ENCODE results near the gene LDLRAD1.
"Not testable (repeated sequence)": the region's sequence is repeated elsewhere in the genome, so short reads cannot be mapped to it uniquely, and the experiment has no call there.

The LDLRAD1 gene

DNA sequence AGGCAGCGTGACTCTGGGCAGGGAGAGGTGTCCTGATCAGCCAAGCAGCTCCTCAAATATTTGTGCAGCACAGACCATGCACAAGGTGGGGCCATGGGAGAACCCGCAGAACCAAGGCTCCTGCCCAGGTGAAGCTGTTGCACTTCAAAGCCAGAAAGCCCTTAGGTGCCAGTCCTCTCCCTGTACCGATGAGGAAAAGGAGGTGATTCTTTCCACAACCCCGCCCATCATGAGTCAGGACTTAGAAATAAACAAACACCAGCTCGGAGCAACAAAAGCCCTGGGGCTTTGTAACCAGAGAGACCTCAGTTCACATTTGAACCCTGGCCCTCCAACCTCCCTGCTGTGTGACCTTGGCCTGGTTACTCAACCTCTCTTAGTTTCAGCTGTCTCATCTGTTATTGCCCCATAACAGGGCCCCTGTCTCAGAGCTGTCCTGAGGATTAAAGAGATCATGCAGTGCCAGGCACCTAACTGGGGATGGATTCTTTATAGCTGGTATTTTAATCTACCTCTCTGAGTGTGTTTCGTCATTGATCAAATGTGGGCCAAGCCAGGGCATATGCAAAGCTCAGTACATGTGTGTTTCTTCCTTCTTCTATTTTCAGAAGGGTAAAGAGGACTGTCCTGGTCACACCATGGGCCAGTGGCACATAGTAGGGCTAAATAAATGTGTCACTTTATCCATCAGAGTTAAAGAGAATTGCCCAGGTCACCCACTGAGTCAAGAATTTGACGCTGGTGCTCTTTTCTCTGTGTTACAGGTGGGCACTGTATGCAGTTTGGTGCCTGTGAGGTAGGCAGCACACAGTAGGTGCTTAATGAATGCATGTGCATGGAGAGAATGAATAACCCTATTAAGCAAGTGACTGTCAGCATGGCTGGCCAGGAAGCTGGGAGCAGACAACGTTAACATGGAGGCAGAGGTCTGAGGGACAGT lies 1.4 kb downstream of the LDLRAD1 start:
- no peak for DNase-seq

DNA sequence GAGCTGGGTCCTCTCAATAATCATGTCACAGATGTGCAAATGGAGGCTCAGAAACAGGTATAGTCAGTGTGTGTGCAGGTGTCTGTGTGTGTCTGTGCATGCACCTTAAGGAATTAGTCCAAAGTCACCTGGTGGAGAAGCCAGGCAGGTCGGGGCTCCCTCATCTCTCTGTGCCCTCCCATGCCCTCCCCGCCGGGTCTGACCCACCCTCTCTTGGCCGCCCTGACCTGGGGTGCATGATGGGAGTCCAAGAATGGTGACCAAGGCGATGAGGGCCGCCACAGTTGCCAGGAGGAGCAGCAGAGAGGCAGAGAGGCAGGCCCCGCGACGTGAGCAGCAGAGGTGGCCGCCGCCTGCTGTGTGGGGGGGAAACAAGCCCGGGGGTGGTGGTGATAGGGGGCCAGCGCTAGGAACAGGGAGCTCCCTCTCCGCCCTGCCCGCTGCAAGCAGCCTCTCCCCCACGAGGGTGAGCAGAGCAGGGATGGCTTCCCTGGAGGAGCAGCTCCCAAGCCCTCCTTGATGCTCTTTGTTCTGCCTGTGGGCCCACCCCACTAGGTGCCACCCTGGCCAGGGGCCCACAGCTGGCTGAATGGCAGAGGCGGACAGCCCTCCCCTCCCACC lies 3.9 kb downstream of the LDLRAD1 start:
- no peak for DNase-seq

DNA sequence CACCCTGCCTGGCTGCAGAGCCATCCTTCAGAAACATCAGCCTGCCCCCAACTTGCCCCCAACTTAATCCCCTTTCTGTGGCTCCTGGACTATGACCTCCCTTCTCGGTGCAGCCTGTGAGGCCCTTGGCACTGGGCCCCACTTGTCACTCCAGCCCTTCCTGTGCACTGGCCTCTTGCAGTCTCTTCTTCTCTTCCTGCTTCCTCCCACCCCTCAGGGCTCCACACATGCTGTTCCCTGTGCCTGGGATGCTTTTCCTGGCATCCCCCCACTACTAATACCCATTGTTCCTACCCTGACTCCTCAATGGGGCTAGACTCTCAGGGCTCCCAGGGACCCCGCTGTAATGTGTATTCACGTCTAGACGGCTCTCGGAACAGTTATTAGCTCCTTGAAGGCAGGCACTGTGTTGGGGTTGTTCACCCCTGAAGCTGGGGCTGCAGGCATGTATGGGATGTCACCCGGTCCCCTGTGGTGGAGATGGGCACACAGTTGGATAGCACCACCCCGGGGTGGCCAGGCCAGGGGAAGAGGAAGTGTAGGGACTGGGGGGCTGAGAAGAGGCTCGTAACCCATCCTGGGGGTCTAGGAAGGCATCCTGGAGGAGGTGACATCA lies 4.5 kb downstream of the LDLRAD1 start:
- no peak for DNase-seq

DNA sequence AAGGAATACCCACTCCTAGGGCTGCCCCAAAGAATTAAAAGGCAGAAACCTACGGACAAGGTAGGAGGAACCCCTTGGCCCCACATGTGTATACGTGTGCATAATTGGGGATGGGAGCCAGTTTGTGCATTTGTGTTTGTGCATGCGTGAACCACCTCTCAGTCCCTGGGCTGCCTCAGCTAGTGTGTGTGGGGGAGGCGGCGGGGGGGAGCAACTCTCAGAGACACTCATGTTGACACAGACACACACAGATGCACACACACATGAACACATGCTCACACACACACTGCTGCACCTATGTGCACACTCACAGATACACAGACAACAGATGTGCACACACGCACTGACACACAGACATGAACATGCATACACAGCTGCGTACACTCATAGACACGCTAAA lies 5.1 kb downstream of the LDLRAD1 start:
- DNase-seq: no peak

DNA sequence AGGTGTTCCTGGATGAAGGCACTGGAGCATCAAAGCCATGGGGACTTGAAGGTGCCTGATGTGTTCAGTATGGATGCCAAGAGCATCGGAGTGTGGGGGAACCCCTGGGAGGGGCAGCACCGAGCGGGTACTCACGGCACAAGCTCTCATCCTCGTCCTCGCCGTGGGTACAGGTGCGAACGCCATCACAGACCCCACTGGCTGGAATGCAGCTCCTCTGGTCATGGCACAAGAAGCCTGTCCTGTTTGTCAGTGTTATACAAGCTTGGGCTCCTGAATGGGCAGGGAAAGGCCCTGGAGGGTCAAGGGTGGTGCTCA lies 6.0 kb downstream of the LDLRAD1 start:
- DNase-seq: no peak

DNA sequence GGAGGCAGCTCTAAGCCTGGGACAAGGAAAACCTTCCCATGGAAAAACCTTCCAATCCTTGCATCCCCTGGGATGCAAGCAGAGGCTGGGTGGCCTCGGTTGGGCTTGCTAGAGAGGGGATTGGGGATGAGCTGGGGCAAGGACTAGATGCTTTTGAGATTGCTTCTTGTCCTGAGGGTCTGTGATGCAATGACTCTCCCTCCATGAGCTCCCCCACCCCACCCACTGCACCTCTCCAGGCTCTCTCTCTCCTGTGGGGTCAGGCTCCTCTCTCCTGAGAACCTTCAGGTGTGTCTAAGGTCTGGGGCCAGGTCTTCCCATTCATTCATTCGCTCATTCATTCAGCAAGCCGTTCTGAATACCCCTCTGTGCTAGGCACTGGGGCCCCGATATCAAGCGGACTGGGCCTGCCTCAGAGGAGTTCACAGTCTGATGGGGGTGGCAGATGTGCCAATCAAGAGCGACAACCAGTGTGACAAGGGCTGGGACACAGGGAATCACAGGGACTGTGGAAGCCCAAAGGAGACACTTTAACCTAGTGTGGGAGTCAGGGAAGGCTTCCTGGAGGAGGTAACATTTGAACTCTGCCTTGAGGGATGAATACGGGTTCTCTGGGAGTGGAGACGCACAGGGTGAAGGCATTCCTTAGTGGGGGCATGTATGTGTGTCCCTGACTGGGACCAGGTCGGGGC lies 6.5 kb downstream of the LDLRAD1 start:
- no peak for DNase-seq

DNA sequence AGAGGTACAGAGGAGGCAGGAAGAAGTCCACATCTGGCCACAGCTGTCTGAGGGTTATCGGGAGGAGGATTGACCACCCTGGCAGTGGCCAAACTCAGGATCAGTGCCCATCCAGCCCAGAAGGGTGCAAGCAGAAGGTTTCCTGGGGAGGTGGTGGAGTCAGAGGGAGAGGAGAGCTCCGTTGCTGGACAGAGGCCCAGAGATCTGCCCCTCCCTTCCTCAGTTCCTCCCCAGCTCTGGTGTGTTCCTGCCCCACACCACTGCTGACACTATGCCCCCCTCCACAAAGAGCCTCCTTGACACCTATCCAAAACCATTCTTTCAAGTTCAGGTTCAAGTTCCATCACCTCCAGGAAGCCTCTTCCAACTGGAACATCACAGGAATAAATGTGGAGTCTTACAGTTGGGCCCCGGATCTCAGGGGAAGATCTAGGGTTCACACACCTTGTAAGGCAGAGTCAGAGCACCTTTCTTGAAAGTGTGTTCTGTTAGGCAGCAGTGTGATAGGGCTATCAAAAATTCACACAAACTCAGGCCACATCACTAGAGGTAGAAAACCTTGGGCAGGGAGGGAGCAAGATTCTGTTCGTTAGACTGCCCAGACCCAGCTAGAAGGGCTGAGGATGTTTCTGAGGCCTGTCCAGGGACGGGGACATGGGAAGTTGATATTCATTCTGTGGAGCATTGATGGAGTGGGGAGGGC lies 7.4 kb downstream of the LDLRAD1 start:
- no peak for DNase-seq

DNA sequence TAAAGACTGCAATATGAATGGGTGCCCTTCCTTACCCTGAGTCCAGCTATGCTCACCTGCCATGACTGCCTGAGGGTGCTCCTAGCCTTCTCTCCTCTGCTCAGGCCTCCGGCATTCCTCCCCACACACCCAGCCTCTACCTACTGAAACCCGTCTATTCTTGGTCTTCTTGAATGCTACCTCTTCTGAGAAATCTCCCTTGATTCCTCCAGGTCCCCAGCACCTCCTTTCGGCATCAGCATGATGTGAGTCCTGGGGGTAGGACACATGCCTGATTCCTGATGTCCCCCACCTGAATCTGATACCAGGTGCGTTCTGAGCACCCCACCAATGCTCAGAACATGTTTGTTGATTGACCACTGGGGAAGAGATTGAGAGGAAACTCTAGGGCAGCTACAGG lies 8.6 kb downstream of the LDLRAD1 start:
- DNase-seq: no peak

DNA sequence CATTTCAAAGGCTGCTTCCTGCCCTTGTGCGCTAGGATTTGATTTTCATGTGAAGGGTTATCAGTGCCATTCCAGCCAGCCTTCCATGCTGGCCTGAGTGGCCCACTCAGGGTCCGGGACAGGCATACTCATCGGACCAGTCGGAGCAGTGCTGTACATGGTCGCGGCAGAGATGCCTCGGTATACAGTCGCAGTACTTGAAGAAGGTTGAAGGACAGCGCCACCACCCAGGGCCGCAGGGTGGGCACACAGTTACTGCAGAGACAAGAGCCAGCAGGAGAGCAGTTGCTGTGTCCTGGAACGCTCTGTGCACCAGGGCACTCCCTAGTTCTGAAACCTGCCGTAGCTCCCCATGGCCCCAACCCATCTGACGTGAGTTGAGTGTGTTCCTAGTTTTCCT lies 9.1 kb downstream of the LDLRAD1 start:
- no peak for DNase-seq

DNA sequence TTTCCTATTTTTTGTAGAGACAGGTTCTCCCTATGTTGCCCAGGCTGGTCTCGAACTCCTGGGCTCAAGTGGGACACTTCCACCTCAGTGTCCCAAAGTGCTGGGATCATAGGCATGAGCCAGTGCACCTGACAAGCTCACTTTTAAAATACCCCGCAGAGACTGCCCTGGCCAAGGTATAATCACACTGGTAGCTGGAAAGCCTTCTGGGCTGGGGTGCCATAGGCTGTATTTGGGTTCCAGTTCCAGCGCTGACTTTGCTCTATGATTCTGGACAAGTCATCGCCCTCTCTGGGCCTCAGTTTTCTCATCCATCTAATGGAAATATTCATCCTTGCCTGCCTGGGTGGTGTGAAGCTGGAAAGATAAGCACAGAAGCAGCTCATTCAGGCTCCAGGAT lies 10.4 kb downstream of the LDLRAD1 start:
- no peak for DNase-seq

DNA sequence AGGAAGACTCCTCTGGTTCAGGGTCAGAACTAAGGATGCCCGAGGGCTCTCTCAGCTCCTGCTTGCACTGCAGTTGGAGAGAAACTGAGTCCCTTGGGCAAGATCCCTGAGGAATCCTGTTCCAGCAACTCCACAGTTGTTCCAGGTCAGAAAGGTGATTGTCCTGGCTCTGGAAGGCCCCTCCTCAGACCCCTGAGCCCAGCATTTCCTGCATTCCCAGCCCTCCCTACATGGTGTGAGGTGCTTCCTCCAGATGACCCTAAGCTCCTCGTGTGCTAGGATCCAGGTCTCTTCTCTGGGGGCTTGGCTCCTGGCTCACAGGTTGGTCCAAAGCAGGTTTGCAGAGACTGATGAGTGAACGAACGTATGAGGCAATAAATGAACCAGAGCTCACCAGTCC lies 11.5 kb downstream of the LDLRAD1 start:
- no peak for DNase-seq

DNA sequence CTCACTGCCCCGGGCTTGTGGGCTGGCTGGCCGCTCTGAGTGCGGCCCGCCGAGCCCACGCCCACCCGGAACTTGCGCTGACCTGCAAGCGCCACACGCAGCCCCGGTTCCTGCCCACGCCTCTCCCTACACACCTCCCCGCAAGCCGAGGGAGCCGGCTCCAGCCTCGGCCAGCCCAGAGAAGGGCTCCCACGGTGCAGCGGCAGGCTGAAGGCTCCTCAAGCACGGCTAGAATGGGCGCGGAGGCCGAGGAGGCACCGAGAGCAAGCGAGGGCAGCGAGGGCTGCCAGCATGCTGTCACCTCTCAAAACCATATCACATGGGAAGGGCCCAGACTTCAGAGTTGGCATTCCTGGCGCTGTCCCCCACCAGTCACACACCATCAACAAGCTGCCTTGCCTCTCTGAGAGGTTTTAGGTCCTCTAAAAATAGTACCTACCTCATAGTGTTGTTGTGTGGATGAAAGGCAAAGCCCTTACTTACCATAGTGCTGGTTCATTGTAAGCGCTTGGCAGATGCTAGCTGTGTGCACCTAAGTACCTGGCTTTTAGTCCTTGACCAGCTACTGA lies 13.4 kb downstream of the LDLRAD1 start:
- no peak for DNase-seq

DNA sequence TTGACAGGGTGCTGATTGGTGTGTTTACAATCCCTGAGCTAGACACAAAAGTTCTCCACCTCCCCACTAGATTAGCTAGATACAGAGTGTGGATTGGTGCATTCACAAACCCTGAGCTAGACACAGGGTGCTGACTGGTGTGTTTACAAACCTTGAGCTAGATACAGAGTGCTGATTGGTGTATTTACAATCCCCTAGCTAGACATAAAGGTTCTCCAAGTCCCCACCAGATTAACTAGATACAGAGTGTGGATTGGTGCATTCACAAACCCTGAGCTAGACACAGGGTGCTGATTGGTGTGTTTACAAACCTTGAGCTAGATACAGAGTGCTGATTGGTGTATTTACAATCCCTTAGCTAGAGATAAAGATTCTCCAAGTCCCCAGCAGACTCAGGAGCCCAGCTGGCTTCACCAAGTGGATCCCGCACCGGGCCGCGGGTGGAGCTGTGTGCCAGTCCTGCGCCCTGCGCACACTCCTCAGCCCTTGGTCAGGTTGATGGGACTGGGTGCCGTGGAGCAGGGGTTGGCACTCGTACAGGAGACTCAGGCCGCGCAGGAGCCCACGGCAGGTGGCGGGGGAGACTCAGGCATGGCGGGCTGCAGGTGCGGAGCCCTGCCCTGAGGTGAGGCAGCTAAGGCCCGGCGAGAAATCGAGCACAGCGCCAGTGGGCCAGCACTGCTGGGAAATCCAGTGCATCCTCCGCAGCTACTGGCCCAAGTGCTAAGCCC lies 14.1 kb downstream of the LDLRAD1 start:
- DNase-seq: not testable (repeated sequence)

DNA sequence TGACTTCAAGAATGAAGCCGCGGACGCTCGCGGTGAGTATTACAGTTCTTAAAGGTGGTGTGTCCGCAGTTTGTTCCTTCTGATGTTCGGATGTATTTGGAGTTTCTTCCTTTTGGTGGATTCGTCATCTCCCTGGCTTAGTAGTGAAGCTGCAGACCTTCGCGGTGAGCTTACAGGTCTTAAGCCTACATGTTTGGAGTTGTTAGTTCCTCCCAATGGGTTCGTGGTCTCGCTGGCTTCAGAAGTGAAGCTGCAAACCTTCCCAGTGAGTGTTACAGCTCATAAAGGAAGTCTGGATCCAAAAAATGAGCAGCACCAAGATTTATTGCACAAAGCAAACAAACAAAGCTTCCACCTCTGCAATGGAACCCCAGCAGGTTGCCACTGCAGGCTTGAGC lies 14.7 kb downstream of the LDLRAD1 start:
- DNase-seq: no peak

DNA sequence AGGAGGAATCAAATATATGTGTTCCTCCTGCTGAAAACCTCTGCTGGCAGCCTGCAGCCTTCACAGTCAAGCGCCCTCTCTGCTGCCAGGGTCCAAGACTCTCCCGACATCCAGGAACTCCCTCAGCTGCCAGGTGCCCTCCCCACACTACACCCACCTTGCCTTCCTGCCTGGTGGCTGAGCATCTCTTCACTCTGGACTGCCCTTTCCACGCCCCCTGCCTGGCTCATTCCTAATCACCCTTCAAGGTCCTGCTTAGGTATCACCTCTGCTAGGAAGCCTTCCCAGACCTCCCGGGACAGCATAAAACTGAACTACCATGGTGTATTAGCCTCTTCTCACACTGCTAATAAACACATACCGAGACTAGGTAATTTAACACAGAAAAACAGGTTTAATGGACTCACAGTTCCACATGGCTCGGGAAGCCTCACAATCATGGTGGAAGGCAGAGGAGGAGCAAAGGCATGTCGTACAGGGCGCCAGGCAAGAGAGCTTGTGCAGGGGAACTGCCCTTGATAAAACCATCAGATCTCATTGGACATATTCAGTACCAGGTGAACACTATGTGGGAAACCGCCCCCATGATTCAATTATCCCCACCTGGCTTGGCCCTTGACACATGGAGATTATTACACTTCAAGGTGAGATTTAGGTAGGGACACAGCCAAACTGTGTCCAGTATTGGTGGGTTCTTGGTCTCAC lies 15.3 kb downstream of the LDLRAD1 start:
- DNase-seq: no peak

DNA sequence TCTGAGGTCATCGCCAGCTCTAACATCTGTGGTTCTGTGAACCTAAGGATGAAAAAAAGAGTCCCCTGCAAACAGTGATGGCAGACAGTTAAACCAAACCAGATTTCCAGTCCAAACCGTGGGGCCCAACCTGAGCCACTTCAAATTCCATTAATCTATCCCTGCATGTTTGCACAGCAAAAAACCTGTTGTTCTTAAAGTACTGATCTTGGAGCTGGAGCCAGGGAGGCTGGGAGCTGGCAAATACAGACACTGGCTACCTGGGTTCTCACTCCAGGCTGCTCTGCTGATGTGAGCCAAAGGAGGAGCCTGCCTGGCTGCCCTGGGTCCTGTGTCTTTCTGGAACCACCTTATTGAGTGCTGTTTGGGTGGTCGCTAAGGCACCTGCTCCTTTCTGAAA lies 16.4 kb downstream of the LDLRAD1 start:
- no peak for DNase-seq

DNA sequence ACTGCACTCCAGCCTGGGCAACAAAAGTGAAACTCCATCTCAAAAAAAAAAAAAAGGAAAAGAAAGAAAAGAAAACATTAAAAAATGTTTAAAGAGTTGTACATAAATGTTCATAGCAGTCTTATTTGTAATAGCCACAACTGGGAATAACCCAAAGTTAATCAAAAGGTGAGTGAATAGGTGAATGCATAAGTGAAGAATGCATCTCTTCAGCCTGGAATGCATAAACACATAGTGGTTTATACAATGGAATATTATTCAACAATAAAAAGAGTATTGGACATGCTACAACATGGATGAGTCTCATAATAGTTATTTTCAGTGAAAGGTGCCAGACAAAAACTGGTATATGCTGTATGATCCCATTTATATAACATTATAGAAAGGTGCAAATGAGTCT lies 18.1 kb downstream of the LDLRAD1 start:
- DNase-seq: no peak

DNA sequence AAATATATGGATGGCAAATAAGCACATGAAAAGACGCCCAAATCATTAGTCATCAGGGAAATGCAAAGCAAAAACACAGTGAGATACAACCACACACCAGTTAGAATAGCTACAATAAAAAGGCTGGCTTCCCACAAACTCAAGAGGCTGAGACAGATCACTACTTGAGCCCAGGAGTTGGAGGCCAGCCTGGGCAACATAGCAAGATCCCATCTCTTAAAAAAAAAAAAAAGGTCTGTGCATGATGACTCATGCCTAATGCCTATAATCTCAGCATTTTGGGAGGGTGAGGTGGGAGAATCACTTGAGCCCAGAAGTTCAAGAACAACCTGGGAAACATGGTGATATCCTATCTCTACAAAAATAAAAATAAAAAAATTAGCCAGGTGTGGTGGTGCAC lies 19.8 kb downstream of the LDLRAD1 start:
- DNase-seq: no peak

DNA sequence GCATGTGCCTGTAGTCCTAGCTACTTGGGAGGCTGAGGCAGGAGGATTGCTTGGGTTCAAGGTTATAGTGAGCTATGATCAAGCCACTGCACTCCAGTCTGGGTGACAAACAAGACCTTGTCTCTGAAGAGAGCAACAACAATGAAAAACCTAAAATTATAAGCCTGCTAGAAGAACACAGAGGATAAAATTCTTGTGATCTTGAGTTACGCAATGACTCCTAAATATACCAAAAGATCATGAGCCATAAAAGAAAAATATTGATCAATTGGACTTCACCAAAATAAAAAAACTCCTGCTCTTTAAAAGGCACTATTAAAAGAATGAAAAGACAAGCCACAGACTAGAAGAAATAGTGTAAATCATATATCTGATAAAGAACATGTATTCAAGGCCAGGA lies 22.3 kb downstream of the LDLRAD1 start:
- no peak for DNase-seq

DNA sequence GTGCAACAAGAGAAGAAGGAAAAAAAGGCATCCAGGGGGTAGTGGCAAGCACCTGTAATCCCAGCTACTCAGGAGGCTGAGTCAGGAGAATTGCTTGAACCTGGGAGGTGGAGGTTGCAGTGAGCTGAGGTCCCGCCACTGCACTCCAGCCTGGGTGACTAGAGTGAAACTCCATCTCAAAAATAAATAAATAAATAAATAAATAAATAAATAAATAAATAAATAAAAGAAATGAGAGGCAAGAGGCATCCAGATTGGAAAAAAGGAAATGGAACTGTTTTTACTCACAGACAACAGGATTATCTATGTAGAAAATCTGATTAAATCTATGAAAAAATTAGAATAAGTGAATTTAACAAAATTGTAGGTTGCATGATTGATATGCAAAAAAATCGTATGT lies 23.5 kb downstream of the LDLRAD1 start:
- DNase-seq: not testable (repeated sequence)
